A549 treated with RU486 at 1 μM for 4 hours (cell line): Measurements from ENCODE around the gene WNK4. TPM values are rescaled to one million over a fixed set of nuclear protein-coding genes. Genes with fewer than 3 reads are reported as not detected.

Experiments used
- total RNA-seq: library from RNA; stranded (reverse); fragments of 200-300 nt; extraction: Qiagen RNA extraction; gene quantifications from 5 replicates; pipeline ENCODE4 v1.2.3, GENCODE V29; 2022; ENCODE audit warnings: low read depth

WNK4 gene
- 0.85 to 1.7 TPM (median 1.4 TPM) in 5 replicates for total RNA-seq

GRCh38 chr17:42779936-42780850, at the start of gene WNK4:
WNK4 (plus strand) TSS chr17:42780610; CDS start chr17:42780699, 89 bp downstream.

GRCh38 chr17:42744806-42745617, 35.4 kb upstream of the WNK4 start, which contains the start of gene EZH1:
EZH1 (minus strand) TSS chr17:42745040; CDS start chr17:42728941, 16,099 bp downstream.

GRCh38 chr17:42760652-42761581, 19.5 kb upstream of the WNK4 start, which contains the start of gene RAMP2:
RAMP2 (plus strand) TSS chr17:42761227; CDS start chr17:42761262, 35 bp downstream.

GRCh38 chr17:42773290-42774035, 6.9 kb upstream of the WNK4 start, which contains the start of gene VPS25:
VPS25 (plus strand) TSS chr17:42773449; CDS start chr17:42773476, 27 bp downstream.

GRCh38 chr17:42798383-42799380, 18.3 kb downstream of the WNK4 start, which contains the start of the genes CNTD1 and COA3:
CNTD1 (plus strand) TSS chr17:42798861; CDS start chr17:42799068, 207 bp downstream.
COA3 (minus strand) TSS chr17:42798704; CDS start chr17:42798681, 23 bp downstream.

GRCh38 chr17:42832934-42833766, 52.7 kb downstream of the WNK4 start, which contains the start of gene PSME3:
PSME3 (plus strand) TSS chr17:42833397; CDS start chr17:42833632, 235 bp downstream.

GRCh38 chr17:42844271-42844670, 63.9 kb downstream of the WNK4 start, which contains the start of gene AOC2:
AOC2 (plus strand) TSS chr17:42844580; CDS start chr17:42844627, 47 bp downstream.

Other genes with a start within 250 kb of the WNK4 start
- gene NAGLU, start 244.4 kb upstream of the WNK4 start, total RNA-seq, result 30.6 to 51.3 TPM (median 42.9 TPM) in 5 replicates
- gene HSD17B1, start 227.7 kb upstream of the WNK4 start, total RNA-seq, result 0.74 to 1.6 TPM (median 1.2 TPM) in 5 replicates
- 103 to 140 TPM (median 121 TPM) in 5 replicates for gene COASY, start 218.5 kb upstream of the WNK4 start, total RNA-seq
- 52.8 to 64.7 TPM (median 57.9 TPM) in 5 replicates for gene MLX, start 213.5 kb upstream of the WNK4 start, total RNA-seq
- gene PSMC3IP, start 202.9 kb upstream of the WNK4 start, total RNA-seq, result 34.1 to 40.6 TPM (median 38.3 TPM) in 5 replicates
- 26.5 to 30.0 TPM (median 28.4 TPM) in 5 replicates for gene RETREG3, start 171.2 kb upstream of the WNK4 start, total RNA-seq
- 139 to 156 TPM (median 151 TPM) in 5 replicates for gene TUBG1, start 170.9 kb upstream of the WNK4 start, total RNA-seq
- gene TUBG2, start 121.3 kb upstream of the WNK4 start, total RNA-seq, result 16.9 to 25.5 TPM (median 22.6 TPM) in 5 replicates
- gene PLEKHH3, start 103.6 kb upstream of the WNK4 start, total RNA-seq, result 12.2 to 19.5 TPM (median 17.5 TPM) in 5 replicates
- gene CCR10, start 98.8 kb upstream of the WNK4 start, total RNA-seq, result 0.28 to 0.61 TPM (median 0.35 TPM) in 5 replicates
- gene CNTNAP1, start 98.1 kb upstream of the WNK4 start, total RNA-seq, result 4.3 to 6.5 TPM (median 5.8 TPM) in 5 replicates
- 7.2 to 13.2 TPM (median 10.2 TPM) in 5 replicates for gene EZH1, start 35.6 kb upstream of the WNK4 start, total RNA-seq
- 0.65 to 1.5 TPM (median 0.76 TPM) in 5 replicates for gene RAMP2, start 19.4 kb upstream of the WNK4 start, total RNA-seq
- 124 to 132 TPM (median 125 TPM) in 5 replicates for gene VPS25, start 7.2 kb upstream of the WNK4 start, total RNA-seq
- gene COA3, start 18.1 kb downstream of the WNK4 start, total RNA-seq, result 117 to 153 TPM (median 137 TPM) in 5 replicates
- gene CNTD1, start 18.3 kb downstream of the WNK4 start, total RNA-seq, result not detected in 5 replicates
- gene BECN1, start 43.7 kb downstream of the WNK4 start, total RNA-seq, result 78.7 to 105 TPM (median 81.3 TPM) in 5 replicates
- gene PSME3, start 52.8 kb downstream of the WNK4 start, total RNA-seq, result 233 to 282 TPM (median 239 TPM) in 5 replicates
- gene AOC2, start 64.0 kb downstream of the WNK4 start, total RNA-seq, result 1.4 to 2.0 TPM (median 1.9 TPM) in 5 replicates
- gene AOC3, start 70.6 kb downstream of the WNK4 start, total RNA-seq, result 0.82 to 1.6 TPM (median 1.1 TPM) in 5 replicates
- gene G6PC1, start 120.2 kb downstream of the WNK4 start, total RNA-seq, result not detected in 5 replicates
- 50.2 to 57.9 TPM (median 52.4 TPM) in 5 replicates for gene AARSD1, start 183.8 kb downstream of the WNK4 start, total RNA-seq
- gene PTGES3L, start 199.5 kb downstream of the WNK4 start, total RNA-seq, result 0.70 to 1.6 TPM (median 1.1 TPM) in 5 replicates
- gene RUNDC1, start 200.0 kb downstream of the WNK4 start, total RNA-seq, result 19.2 to 22.8 TPM (median 21.6 TPM) in 5 replicates
- gene RPL27, start 217.8 kb downstream of the WNK4 start, total RNA-seq, result 2,797 to 3,699 TPM (median 3,171 TPM) in 5 replicates
- gene IFI35, start 226.2 kb downstream of the WNK4 start, total RNA-seq, result 15.7 to 21.2 TPM (median 17.9 TPM) in 5 replicates
- gene VAT1, start 241.8 kb downstream of the WNK4 start, total RNA-seq, result 208 to 241 TPM (median 225 TPM) in 5 replicates
- gene RND2, start 244.6 kb downstream of the WNK4 start, total RNA-seq, result 0.08 to 0.18 TPM (median 0.13 TPM) in 5 replicates